Left colon (tissue), 2 donors: ENCODE measurements around the gene PRSS56. TPM values are rescaled to one million over a fixed set of nuclear protein-coding genes. Genes with fewer than 3 reads are reported as not detected.
A peak's percentile ranks its signal among the peaks of the same experiment; 100 is the strongest.

ENCODE experiments used
- ATAC-seq: fragments of 200-7000 bp; cut with Tn5 transposase; one replicate; pipeline ENCODE4 v1.9.1; 2020; ENCODE audit warnings: mild to moderate bottlenecking, moderate library complexity
- DNase-seq, 2 donors: peaks; one replicate each; pipeline ENCODE4 v3.0.0-alpha.2; 2020
- intact Hi-C, 2 donors: fragments of 100-400 bp; cut with DNase I in 1 of 2; cut with micrococcal nuclease in 1 of 2; formaldehyde crosslinking; loops; one replicate each; pipeline versions ENCODE4 v1.11.2 to v1.14.0; 2022; cut with DNase I, micrococcal nuclease
- total RNA-seq, 2 donors: library from RNA; stranded (reverse); fragmentation: NEBNext Ultra II Directional; extraction: Animal tissue kit (Norgen Biotek cat#: 25700); gene quantifications; one replicate each; pipeline ENCODE4 v1.2.1, GENCODE V29; 2021
- donor health status: DM: no; HTN: no; CAD: no.
- donor health status: DM: yes; HTN: yes; CAD: no.

The PRSS56 gene
- total RNA-seq, 2 donors from 2014 or later = not detected

GRCh38 chr2:232534940-232535651 lies 14.9 kb downstream of the PRSS56 start:
- intact Hi-C loops = no loop called here
- DNase-seq (no peak), ATAC-seq (no peak)

GRCh38 chr2:232535761-232536530 lies 15.8 kb downstream of the PRSS56 start:
- no peak for ATAC-seq
- intact Hi-C loops = no loop called here
- no peak for DNase-seq

DNA sequence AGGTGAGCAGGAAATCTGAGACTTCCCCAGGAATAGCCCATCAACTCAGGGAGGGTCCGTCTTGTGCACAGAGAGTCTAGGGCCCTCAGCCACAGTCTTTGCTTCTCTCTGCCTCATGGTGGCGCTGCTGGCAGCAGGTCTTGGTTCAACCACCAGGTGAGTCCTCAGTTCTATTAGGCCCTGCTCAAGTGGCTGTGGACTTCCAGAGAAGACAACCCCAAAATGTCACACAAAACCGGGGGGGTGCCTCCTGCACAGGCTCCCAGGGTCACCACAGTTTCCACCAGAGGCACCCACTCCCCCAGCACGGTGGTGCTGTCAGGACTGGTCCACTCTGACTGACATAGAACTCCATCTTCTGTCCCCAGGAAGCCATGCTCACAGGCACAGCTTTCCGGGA lies 16.9 kb downstream of the PRSS56 start:
- intact Hi-C loops = no loop called here
- peak; percentile 51 for ATAC-seq
- peak in 1 of 2 donors; percentile 44 for DNase-seq

GRCh38 chr2:232537499-232537898 lies 17.3 kb downstream of the PRSS56 start:
- DNase-seq (no peak), ATAC-seq (no peak)
- intact Hi-C loops = no loop called here

- intact Hi-C loops = no loop called here
- no peak for ATAC-seq
- no peak for DNase-seq
Measured at GRCh38 chr2:232538671-232539070, 18.5 kb downstream of the PRSS56 start.

DNA sequence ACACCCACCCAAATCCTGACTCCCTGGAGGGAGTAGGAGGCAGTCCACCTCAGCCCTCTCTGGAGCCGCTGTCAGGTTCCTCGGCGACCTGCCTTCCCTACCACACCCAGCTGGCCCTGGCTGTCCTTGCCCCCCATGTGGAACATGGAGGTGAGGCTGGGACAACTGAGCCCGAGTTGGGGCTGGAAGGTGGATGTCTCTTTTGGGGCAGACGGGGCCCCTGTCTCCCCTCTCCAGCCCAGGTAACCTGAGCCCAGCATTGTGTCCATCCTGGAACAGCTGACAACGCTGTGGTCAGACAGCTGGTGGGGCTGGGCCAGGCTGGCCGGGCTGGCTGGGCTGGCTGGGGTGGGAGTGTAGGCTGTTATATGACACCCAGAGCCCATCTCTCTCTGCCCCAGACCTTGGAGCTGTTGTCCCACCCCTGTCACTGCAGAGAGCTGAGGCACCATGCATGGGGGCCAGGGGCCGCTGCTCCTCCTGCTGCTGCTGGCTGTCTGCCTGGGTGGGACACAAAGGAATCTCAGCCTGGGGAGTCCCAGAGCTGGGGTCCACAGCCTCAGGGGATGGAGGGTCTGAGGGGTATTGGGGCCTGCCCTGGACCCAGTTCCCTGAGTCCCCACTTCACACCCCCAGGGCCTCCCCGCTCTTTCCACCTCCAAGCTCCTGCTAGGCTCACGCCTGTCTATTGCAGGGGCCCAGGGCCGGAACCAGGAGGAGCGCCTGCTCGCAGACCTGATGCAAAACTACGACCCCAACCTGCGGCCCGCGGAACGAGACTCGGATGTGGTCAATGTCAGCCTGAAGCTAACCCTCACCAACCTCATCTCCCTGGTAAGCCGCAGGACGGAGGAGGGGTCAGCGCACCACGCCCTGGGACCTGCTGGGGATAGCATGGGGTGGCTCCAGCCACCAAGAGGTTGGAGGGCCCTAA lies 19.4 kb downstream of the PRSS56 start, which contains the start of gene CHRNG:
TSS of gene CHRNG (plus strand) at position 395 of the 934 bp plus-strand sequence. CDS start at position 451, 56 bp downstream.
- ATAC-seq (no peak), DNase-seq (no peak)
- intact Hi-C loops = no loop called here

DNA sequence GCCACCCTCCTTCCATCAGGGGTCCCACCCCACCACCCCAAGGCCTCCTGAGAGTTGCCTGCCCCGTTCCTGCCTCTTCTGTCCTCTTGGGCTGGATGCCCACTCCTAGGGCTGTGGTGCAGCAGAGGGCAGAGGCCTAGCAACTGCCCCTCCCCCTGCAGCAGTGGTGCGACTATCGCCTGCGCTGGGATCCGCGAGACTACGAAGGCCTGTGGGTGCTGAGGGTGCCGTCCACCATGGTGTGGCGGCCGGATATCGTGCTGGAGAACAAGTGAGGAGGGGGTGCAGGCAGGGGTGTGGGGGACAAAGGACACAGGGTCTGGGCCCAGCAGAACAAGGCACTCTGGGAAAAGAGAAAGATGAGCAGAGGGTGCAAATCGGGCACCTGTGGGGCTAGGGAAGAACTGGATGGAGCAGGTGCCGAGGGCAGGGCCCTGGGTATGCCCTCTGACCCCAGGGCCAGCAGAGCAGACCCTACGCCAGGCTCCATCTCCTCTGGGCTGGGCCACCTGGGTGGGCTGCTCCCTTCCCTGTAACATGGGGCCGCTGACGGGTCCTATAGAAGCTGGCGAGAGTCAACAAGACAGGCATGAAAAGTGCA lies 20.4 kb downstream of the PRSS56 start:
- ATAC-seq (no peak), DNase-seq (no peak)

GRCh38 chr2:232541195-232541960 lies 21.2 kb downstream of the PRSS56 start:
- intact Hi-C loops = no loop called here
- DNase-seq = no peak

More for the DNA sequence above, 20.4 kb downstream of the PRSS56 start:
- intact Hi-C loops = no loop called here

GRCh38 chr2:232541961-232542714 lies 21.9 kb downstream of the PRSS56 start:
- DNase-seq = no peak
- intact Hi-C loops = no loop called here

More at GRCh38 chr2:232541195-232541960, 21.2 kb downstream of the PRSS56 start:
- ATAC-seq = peak; percentile 15

DNA sequence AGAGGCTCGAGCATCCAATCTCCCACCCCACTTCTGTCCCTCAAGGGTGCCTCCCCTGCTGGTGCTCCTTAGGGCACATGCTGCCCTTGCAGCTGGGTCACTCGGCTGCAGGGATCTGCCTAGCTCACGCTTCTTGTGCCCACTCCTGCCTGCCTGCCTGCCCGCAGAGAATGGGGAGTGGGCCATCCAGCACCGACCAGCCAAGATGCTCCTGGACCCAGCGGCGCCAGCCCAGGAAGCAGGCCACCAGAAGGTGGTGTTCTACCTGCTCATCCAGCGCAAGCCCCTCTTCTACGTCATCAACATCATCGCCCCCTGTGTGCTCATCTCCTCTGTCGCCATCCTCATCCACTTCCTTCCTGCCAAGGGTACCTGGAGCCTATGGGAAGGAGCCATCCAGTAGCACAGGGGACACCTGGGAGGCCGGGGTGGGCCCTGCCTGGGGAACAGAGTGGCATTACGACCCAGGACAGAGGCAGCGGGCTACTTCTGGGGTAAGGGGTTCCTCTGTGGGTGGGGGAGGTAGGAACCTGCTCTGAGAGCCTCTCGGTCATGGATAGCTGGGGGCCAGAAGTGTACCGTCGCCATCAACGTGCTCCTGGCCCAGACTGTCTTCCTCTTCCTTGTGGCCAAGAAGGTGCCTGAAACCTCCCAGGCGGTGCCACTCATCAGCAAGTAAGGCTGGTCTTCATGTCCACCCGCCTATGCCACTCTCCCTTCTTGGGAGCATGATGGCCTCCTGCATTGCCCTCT lies 22.7 kb downstream of the PRSS56 start:
- intact Hi-C loops = no loop called here
- DNase-seq (no peak), ATAC-seq (no peak)

More at GRCh38 chr2:232541961-232542714, 21.9 kb downstream of the PRSS56 start:
- no peak for ATAC-seq

DNA sequence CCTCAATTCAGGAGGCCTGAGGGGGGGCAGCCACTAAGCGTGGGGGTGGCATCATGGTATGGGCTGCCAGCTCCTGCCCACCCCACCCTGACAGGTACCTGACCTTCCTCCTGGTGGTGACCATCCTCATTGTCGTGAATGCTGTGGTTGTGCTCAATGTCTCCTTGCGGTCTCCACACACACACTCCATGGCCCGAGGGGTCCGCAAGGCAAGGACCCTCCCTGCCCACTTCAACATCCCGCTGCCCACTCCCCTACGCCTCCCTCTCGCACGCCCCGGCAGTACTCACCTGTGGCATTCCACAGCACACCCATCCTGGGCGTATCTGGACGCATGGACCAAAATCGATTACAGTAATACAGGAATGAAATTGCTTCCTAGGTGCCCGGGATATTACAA lies 23.3 kb downstream of the PRSS56 start:
- intact Hi-C loops = no loop called here
- no peak for DNase-seq
- no peak for ATAC-seq

- ATAC-seq = no peak
- intact Hi-C loops = no loop called here
- DNase-seq = no peak
Measured at GRCh38 chr2:232543928-232544631, 23.9 kb downstream of the PRSS56 start.

DNA sequence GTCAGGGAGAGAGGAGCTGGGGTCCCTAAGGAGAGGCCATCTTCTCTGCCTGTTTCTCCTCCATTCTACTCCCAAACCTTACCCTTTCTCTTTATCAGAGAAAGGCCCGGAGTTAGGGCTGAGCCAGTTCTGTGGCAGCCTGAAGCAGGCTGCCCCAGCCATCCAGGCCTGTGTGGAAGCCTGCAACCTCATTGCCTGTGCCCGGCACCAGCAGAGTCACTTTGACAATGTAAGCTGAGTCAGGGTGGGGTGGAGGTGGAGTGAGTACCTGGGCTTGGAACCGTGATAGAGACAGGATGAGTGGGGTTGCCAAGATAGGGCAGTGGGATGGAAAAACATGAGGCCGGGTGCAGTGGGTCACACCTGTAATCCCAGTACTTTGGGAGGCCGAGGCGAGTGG lies 24.5 kb downstream of the PRSS56 start:
- ATAC-seq (no peak), DNase-seq (no peak)
- intact Hi-C loops = no loop called here

GRCh38 chr2:232545511-232546375 lies 25.6 kb downstream of the PRSS56 start:
- no peak for DNase-seq
- no peak for ATAC-seq
- intact Hi-C loops = no loop called here

DNA sequence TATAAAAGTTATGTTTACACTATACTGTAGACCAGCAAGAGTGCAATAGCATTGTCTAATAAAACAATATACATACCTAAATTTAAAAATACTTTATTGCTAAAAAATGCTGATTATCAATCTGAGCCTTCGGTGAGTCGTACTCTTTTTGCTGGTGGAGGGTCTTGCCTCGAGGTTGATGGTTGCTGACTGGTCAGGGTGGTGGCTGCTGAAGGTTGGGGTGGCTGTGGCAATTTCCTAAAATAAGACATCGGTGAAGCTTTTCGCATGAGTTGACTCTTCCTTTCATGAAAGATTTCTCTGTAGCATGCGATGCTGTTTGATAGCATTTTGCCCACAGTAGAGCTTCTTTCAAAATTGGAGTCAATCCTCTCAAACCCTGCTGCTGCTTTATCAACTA lies 27.8 kb downstream of the PRSS56 start:
- ATAC-seq (no peak), DNase-seq (no peak)
- intact Hi-C loops = no loop called here
